ENCODE measurements around the gene TENM4.
A peak's percentile ranks its signal among the peaks of the same experiment; 100 is the strongest.

- TF ChIP-seq, protein P1, sequence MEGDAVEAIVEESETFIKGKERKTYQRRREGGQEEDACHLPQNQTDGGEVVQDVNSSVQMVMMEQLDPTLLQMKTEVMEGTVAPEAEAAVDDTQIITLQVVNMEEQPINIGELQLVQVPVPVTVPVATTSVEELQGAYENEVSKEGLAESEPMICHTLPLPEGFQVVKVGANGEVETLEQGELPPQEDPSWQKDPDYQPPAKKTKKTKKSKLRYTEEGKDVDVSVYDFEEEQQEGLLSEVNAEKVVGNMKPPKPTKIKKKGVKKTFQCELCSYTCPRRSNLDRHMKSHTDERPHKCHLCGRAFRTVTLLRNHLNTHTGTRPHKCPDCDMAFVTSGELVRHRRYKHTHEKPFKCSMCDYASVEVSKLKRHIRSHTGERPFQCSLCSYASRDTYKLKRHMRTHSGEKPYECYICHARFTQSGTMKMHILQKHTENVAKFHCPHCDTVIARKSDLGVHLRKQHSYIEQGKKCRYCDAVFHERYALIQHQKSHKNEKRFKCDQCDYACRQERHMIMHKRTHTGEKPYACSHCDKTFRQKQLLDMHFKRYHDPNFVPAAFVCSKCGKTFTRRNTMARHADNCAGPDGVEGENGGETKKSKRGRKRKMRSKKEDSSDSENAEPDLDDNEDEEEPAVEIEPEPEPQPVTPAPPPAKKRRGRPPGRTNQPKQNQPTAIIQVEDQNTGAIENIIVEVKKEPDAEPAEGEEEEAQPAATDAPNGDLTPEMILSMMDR (IDR thresholded peaks at IDR 0.05), result peak in 1 of 6 experiments; percentile 16
- no peak for TF ChIP-seq POLR2A (IDR thresholded peaks at IDR 0.05)
Measured at GRCh38 chr11:79062814-79063762, 377.7 kb downstream of the TENM4 start.

All from Peyer's patch (tissue), 4 donors.